Activated T-cell treated with anti-CD3 and anti-CD28 coated beads for 1 hour (primary cell): ENCODE measurements around the gene CDC6.
A peak's percentile ranks its signal among the peaks of the same experiment; 100 is the strongest.

ENCODE experiments used
- DNase-seq: peaks from one replicate; pipeline ENCODE4 v3.0.0-alpha.2; 2020; ENCODE audit warnings: low read depth

CDC6 gene

GRCh38 chr17:40323391-40324381, 36.0 kb downstream of the CDC6 start:
- DNase-seq: peak; percentile 50

GRCh38 chr17:40325156-40326013, 37.7 kb downstream of the CDC6 start:
- no peak for DNase-seq

- peak; percentile 36 for DNase-seq
Observed at GRCh38 chr17:40326014-40326831, 38.5 kb downstream of the CDC6 start.

- no peak for DNase-seq
Observed at GRCh38 chr17:40326832-40327199, 39.1 kb downstream of the CDC6 start.

- DNase-seq: no peak
Observed at GRCh38 chr17:40327244-40327729, 39.6 kb downstream of the CDC6 start.

GRCh38 chr17:40327735-40328385, 40.2 kb downstream of the CDC6 start:
- no peak for DNase-seq

- no peak for DNase-seq
Observed at GRCh38 chr17:40328386-40328766, 40.7 kb downstream of the CDC6 start.

GRCh38 chr17:40329839-40330794, 42.4 kb downstream of the CDC6 start:
- no peak for DNase-seq

GRCh38 chr17:40330850-40331470, 43.3 kb downstream of the CDC6 start:
- DNase-seq: no peak

GRCh38 chr17:40331743-40332641, 44.3 kb downstream of the CDC6 start:
- no peak for DNase-seq

- no peak for DNase-seq
Observed at GRCh38 chr17:40333781-40334448, 46.2 kb downstream of the CDC6 start.

GRCh38 chr17:40335620-40336019, 47.9 kb downstream of the CDC6 start:
- no peak for DNase-seq

GRCh38 chr17:40337351-40337750, 49.7 kb downstream of the CDC6 start:
- no peak for DNase-seq

- no peak for DNase-seq
Observed at GRCh38 chr17:40338058-40338457, 50.4 kb downstream of the CDC6 start.

GRCh38 chr17:40338941-40339649, 51.4 kb downstream of the CDC6 start:
- no peak for DNase-seq

- no peak for DNase-seq
Observed at GRCh38 chr17:40340327-40340726, 52.6 kb downstream of the CDC6 start.
